ENCODE measurements around the gene PRELID2. TPM values are rescaled to one million over a fixed set of nuclear protein-coding genes. Genes with fewer than 3 reads are reported as not detected.

PRELID2 gene
- total RNA-seq, 1 experiment from 2014 or later = 27.7 TPM

- no peaks in the 10 kb centered on the region for H3K9me2 ChIP-seq (ENCODE audit: insufficient read depth)
- ChIA-PET POLR2A (ENCODE audit: unreplicated experiment) (no interaction called here), CTCF (no interaction called here)
- no TSS peak for BruUV-seq (replicated peaks)
- no peak for DNase-seq
- no peak overlapping the region for H3K4me2 ChIP-seq
- intact Hi-C loops (cut with micrococcal nuclease; ENCODE audit: unreplicated experiment) = no loop called here
- no peaks in the 10 kb centered on the region for H3K9me3 ChIP-seq (ENCODE audit: insufficient read depth, low read depth)
- no peaks in the 10 kb centered on the region for H3K4me1 ChIP-seq (replicated peaks; ENCODE audit: insufficient read depth)
- H3K27me3 ChIP-seq (ENCODE audit: insufficient read depth, low read depth) = no peaks in the 10 kb centered on the region
- no peak for TF ChIP-seq EZH2 (IDR thresholded peaks at IDR 0.05; ENCODE audit: low read depth)
- H3F3A ChIP-seq (ENCODE audit: insufficient read depth, low read depth) = no peaks in the 10 kb centered on the region
- H3K79me2 ChIP-seq (ENCODE audit: low read depth) = no peaks in the 10 kb centered on the region
- no peak overlapping the region for H3K27ac ChIP-seq
- H2AFZ ChIP-seq = no peak overlapping the region
- no peak overlapping the region for H3K4me3 ChIP-seq
- no peaks in the 10 kb centered on the region for H3K36me3 ChIP-seq (ENCODE audit: low read depth)
- no peaks in the 10 kb centered on the region for H4K20me1 ChIP-seq (ENCODE audit: insufficient read depth)
Measured at GRCh38 chr5:145723516-145723915, 111.6 kb downstream of the PRELID2 start.

GRCh38 chr5:145718956-145719355 is 116.2 kb downstream of the PRELID2 start:
- no peak overlapping the region for H3K4me3 ChIP-seq
- BruUV-seq (replicated peaks) = no TSS peak
- intact Hi-C loops (cut with micrococcal nuclease; ENCODE audit: unreplicated experiment) = no loop called here
- peak; percentile 55 for TF ChIP-seq CTCF (conservative IDR thresholded peaks at IDR 0.05)
- no peak for TF ChIP-seq EZH2 (IDR thresholded peaks at IDR 0.05; ENCODE audit: low read depth)
- H3K9me2 ChIP-seq (ENCODE audit: insufficient read depth) = no peaks in the 10 kb centered on the region
- POLR2A ChIA-PET (ENCODE audit: unreplicated experiment) = no interaction called here
- no peaks in the 10 kb centered on the region for H3F3A ChIP-seq (ENCODE audit: insufficient read depth, low read depth)
- no peaks in the 10 kb centered on the region for H3K9me3 ChIP-seq (ENCODE audit: insufficient read depth, low read depth)
- no peaks in the 10 kb centered on the region for H4K20me1 ChIP-seq (ENCODE audit: insufficient read depth)
- no peaks in the 10 kb centered on the region for H3K4me1 ChIP-seq (replicated peaks; ENCODE audit: insufficient read depth)
- H3K4me2 ChIP-seq = no peak overlapping the region
- no peaks in the 10 kb centered on the region for H3K36me3 ChIP-seq (ENCODE audit: low read depth)
- CTCF ChIA-PET = no interaction called here
- no peaks in the 10 kb centered on the region for H3K27me3 ChIP-seq (ENCODE audit: insufficient read depth, low read depth)
- no peak overlapping the region for H3K27ac ChIP-seq
- no peak for DNase-seq
- H3K79me2 ChIP-seq (ENCODE audit: low read depth) = no peaks in the 10 kb centered on the region
- no peak overlapping the region for H2AFZ ChIP-seq

GRCh38 chr5:145715412-145715811 is 119.7 kb downstream of the PRELID2 start:
- TF ChIP-seq EZH2 (IDR thresholded peaks at IDR 0.05; ENCODE audit: low read depth) = no peak
- no peak for TF ChIP-seq CTCF (conservative IDR thresholded peaks at IDR 0.05)
- POLR2A ChIA-PET (ENCODE audit: unreplicated experiment) = interaction anchor here (0.7 kb wide), 1 partner anchor 286 kb away, joined by 5 read pairs; no protein-coding TSS in a partner anchor
- H3K27ac ChIP-seq = no peak overlapping the region
- CTCF ChIA-PET = no interaction called here
- BruUV-seq (replicated peaks) = no TSS peak
- H3K36me3 ChIP-seq (ENCODE audit: low read depth) = no peaks in the 10 kb centered on the region
- no peaks in the 10 kb centered on the region for H3K4me1 ChIP-seq (replicated peaks; ENCODE audit: insufficient read depth)
- no peak overlapping the region for H3K4me3 ChIP-seq
- no peaks in the 10 kb centered on the region for H4K20me1 ChIP-seq (ENCODE audit: insufficient read depth)
- H3K9me3 ChIP-seq (ENCODE audit: insufficient read depth, low read depth) = no peaks in the 10 kb centered on the region
- no peaks in the 10 kb centered on the region for H3K79me2 ChIP-seq (ENCODE audit: low read depth)
- no peak overlapping the region for H2AFZ ChIP-seq
- no peaks in the 10 kb centered on the region for H3K9me2 ChIP-seq (ENCODE audit: insufficient read depth)
- no peaks in the 10 kb centered on the region for H3F3A ChIP-seq (ENCODE audit: insufficient read depth, low read depth)
- no peak overlapping the region for H3K4me2 ChIP-seq
- intact Hi-C loops (cut with micrococcal nuclease; ENCODE audit: unreplicated experiment) = no loop called here
- no peak for DNase-seq
- H3K27me3 ChIP-seq (ENCODE audit: insufficient read depth, low read depth) = no peaks in the 10 kb centered on the region

GRCh38 chr5:145712245-145712644 is 122.9 kb downstream of the PRELID2 start:
- no TSS peak for BruUV-seq (replicated peaks)
- no peak for DNase-seq
- H3K4me2 ChIP-seq = no peak overlapping the region
- no peak overlapping the region for H2AFZ ChIP-seq
- H3K4me3 ChIP-seq = no peak overlapping the region
- H3F3A ChIP-seq (ENCODE audit: insufficient read depth, low read depth) = no peaks in the 10 kb centered on the region
- H3K9me2 ChIP-seq (ENCODE audit: insufficient read depth) = no peaks in the 10 kb centered on the region
- H3K27me3 ChIP-seq (ENCODE audit: insufficient read depth, low read depth) = no peaks in the 10 kb centered on the region
- CTCF ChIA-PET = interaction anchor here (1.1 kb wide), 1 partner anchor 176 kb away, joined by 3 read pairs; no protein-coding TSS in a partner anchor
- intact Hi-C loops (cut with micrococcal nuclease; ENCODE audit: unreplicated experiment) = no loop called here
- POLR2A ChIA-PET (ENCODE audit: unreplicated experiment) = no interaction called here
- H3K27ac ChIP-seq = no peak overlapping the region
- H3K4me1 ChIP-seq (replicated peaks; ENCODE audit: insufficient read depth) = no peaks in the 10 kb centered on the region
- H3K79me2 ChIP-seq (ENCODE audit: low read depth) = no peaks in the 10 kb centered on the region
- no peaks in the 10 kb centered on the region for H3K9me3 ChIP-seq (ENCODE audit: insufficient read depth, low read depth)
- H3K36me3 ChIP-seq (ENCODE audit: low read depth) = no peaks in the 10 kb centered on the region
- TF ChIP-seq CTCF (conservative IDR thresholded peaks at IDR 0.05) (no peak), EZH2 (IDR thresholded peaks at IDR 0.05; ENCODE audit: low read depth) (no peak)
- H4K20me1 ChIP-seq (ENCODE audit: insufficient read depth) = no peaks in the 10 kb centered on the region

Data from PC-9 (cell line).